Activated CD8-positive, alpha-beta T cell treated with anti-CD3 and anti-CD28 coated beads for 36 hours (primary cell): ENCODE data around the gene FRMPD2. TPM values are rescaled to one million over a fixed set of nuclear protein-coding genes. Genes with fewer than 3 reads are reported as not detected.
A peak's percentile ranks its signal among the peaks of the same experiment; 100 is the strongest.

Experiments used
- ATAC-seq: fragments of 200-7000 bp; cut with Tn5 transposase; one replicate; pipeline ENCODE4 v1.10.0; 2021; ENCODE audit warnings: mild to moderate bottlenecking, moderate library complexity
- CTCF ChIA-PET: fragments of 350-600 bp; sonication (Branson Sonifier 250); formaldehyde crosslinking; loops from one replicate; lab custom pipeline; 2021; ENCODE audit warnings: antibody characterized with exemption; lab: Charles Lee
- POLR2A ChIA-PET: fragments of 350-600 bp; sonication (Branson Sonifier 250); formaldehyde crosslinking; loops from one replicate; lab custom pipeline; 2021; ENCODE audit warnings: antibody characterized with exemption; lab: Charles Lee
- DNase-seq: peaks from one replicate; pipeline ENCODE4 v3.0.0-alpha.2; 2020
- H3K27ac Mint-ChIP-seq: one replicate; pipeline ENCODE4 v1.8.0; 2021; ENCODE audit warnings: mild to moderate bottlenecking, mixed read lengths
- H3K27me3 Mint-ChIP-seq: one replicate; pipeline ENCODE4 v1.8.0; 2021; ENCODE audit warnings: mixed read lengths
- H3K36me3 Mint-ChIP-seq: one replicate; pipeline ENCODE4 v1.8.0; 2021; ENCODE audit warnings: low read depth, mixed read lengths
- H3K4me1 Mint-ChIP-seq: one replicate; pipeline ENCODE4 v1.8.0; 2021; ENCODE audit warnings: low read depth, mixed read lengths
- H3K4me3 Mint-ChIP-seq: one replicate; pipeline ENCODE4 v1.8.0; 2021; ENCODE audit warnings: mild to moderate bottlenecking, moderate library complexity, mixed read lengths
- H3K9me3 Mint-ChIP-seq: one replicate; pipeline ENCODE4 v1.8.0; 2021; ENCODE audit warnings: mixed read lengths
- CTCF ChIP-seq: fragments of 200-600 bp; IDR thresholded peaks from one replicate; pipeline ENCODE4 v1.8.0; 2022; ENCODE audit warnings: antibody characterized with exemption, mild to moderate bottlenecking
- intact Hi-C: fragments of 100-400 bp; cut with micrococcal nuclease; formaldehyde crosslinking; loops from one replicate; pipeline ENCODE4 v1.10.0; 2022
- total RNA-seq, 2 experiments: library from RNA; stranded (reverse); gene quantifications; one replicate each; pipeline ENCODE4 v1.2.3, GENCODE V29; 2021

FRMPD2 gene
- total RNA-seq, 2 experiments from 2014 or later, result not detected

- no peaks in the 10 kb centered on the region for H3K9me3 Mint-ChIP-seq
- TF ChIP-seq CTCF, result peak; percentile 74
- no peak overlapping the region for H3K27ac Mint-ChIP-seq
- DNase-seq (peak; percentile 68), ATAC-seq (peak; percentile 83)
- H3K4me3 Mint-ChIP-seq, result no peak overlapping the region
- no peaks in the 10 kb centered on the region for H3K36me3 Mint-ChIP-seq
- ChIA-PET CTCF (interaction anchor here (0.7 to 1.1 kb wide), 5 partner anchors 14 to 75 kb away, joined by 3 to 4 read pairs (median 3); no protein-coding TSS in a partner anchor), POLR2A (no interaction called here)
- peaks cover 9% of the 10 kb centered on the region for H3K27me3 Mint-ChIP-seq
- intact Hi-C loops, result no loop called here
- peaks cover 9% of the 10 kb centered on the region for H3K4me1 Mint-ChIP-seq
These were observed 15.2 kb upstream of the FRMPD2 start for GRCh38 chr10:48289501-48290238.

- no peak for TF ChIP-seq CTCF
- no peak for DNase-seq
- Mint-ChIP-seq H3K4me3 (no peak overlapping the region), H3K27ac (no peak overlapping the region), H3K9me3 (peaks cover 7% of the 10 kb centered on the region), H3K27me3 (peaks cover 10% of the 10 kb centered on the region), H3K36me3 (no peaks in the 10 kb centered on the region), H3K4me1 (peaks cover 9% of the 10 kb centered on the region)
- ATAC-seq, result no peak
- ChIA-PET CTCF (interaction anchor here (0.7 to 1.2 kb wide), 4 partner anchors 21 to 72 kb away, joined by 3 to 4 read pairs (median 3); no protein-coding TSS in a partner anchor), POLR2A (no interaction called here)
- intact Hi-C loops, result no loop called here
These were observed 14.2 kb upstream of the FRMPD2 start for GRCh38 chr10:48288661-48289060.

- Mint-ChIP-seq H3K9me3 (peaks cover 8% of the 10 kb centered on the region), H3K27ac (no peak overlapping the region), H3K27me3 (peaks cover 10% of the 10 kb centered on the region), H3K4me1 (peaks cover 9% of the 10 kb centered on the region), H3K4me3 (no peak overlapping the region), H3K36me3 (no peaks in the 10 kb centered on the region)
- no peak for ATAC-seq
- CTCF ChIA-PET, result interaction anchor here (0.7 to 1.2 kb wide), 4 partner anchors 20 to 71 kb away, joined by 3 to 4 read pairs (median 3); no protein-coding TSS in a partner anchor
- POLR2A ChIA-PET, result interaction anchor here (1.5 kb wide), 1 partner anchor 18 kb away, joined by 3 read pairs; the partner anchor contains the start of gene MAPK8
- no peak for TF ChIP-seq CTCF
- intact Hi-C loops, result no loop called here
- no peak for DNase-seq
These were observed 13.2 kb upstream of the FRMPD2 start for GRCh38 chr10:48287417-48288391.

GRCh38 chr10:48286356-48286755 is 11.9 kb upstream of the FRMPD2 start:
- H3K27ac Mint-ChIP-seq, result no peak overlapping the region
- intact Hi-C loops, result no loop called here
- H3K27me3 Mint-ChIP-seq, result peaks cover 7% of the 10 kb centered on the region
- DNase-seq, result no peak
- TF ChIP-seq CTCF, result no peak
- ChIA-PET CTCF (no interaction called here), POLR2A (interaction anchor here (1.5 kb wide), 1 partner anchor 20 kb away, joined by 3 read pairs; the partner anchor contains the start of gene MAPK8)
- H3K4me3 Mint-ChIP-seq, result no peak overlapping the region
- H3K9me3 Mint-ChIP-seq, result peaks cover 9% of the 10 kb centered on the region
- no peaks in the 10 kb centered on the region for H3K36me3 Mint-ChIP-seq
- no peak for ATAC-seq
- H3K4me1 Mint-ChIP-seq, result peaks cover 9% of the 10 kb centered on the region
